Parathyroid adenoma (tissue), 2 donors: ENCODE data around the gene SELENOF.

Experiments used
- H2AFZ ChIP-seq: fragments of 300-600 bp; sonication (generic); one replicate; pipeline ENCODE4 v1.7.0; 2017; ENCODE audit warnings: antibody characterized with exemption, mild to moderate bottlenecking
- H3K27ac ChIP-seq: fragments of 300-600 bp; sonication (generic); one replicate; pipeline ENCODE4 v1.7.0; 2017
- H3K27me3 ChIP-seq: fragments of 300-600 bp; sonication (generic); one replicate; pipeline ENCODE4 v1.7.0; 2017; ENCODE audit warnings: low read length; ENCODE audit not compliant: control insufficient read depth, insufficient read depth
- H3K36me3 ChIP-seq: fragments of 300-600 bp; sonication (generic); one replicate; pipeline ENCODE4 v1.7.0; 2017; ENCODE audit warnings: low read length; ENCODE audit not compliant: control insufficient read depth, insufficient read depth
- H3K4me1 ChIP-seq: fragments of 300-600 bp; sonication (generic); one replicate; pipeline ENCODE4 v1.7.0; 2017; ENCODE audit warnings: control low read depth
- H3K4me2 ChIP-seq: fragments of 300-600 bp; sonication (generic); one replicate; pipeline ENCODE4 v1.7.0; 2017; ENCODE audit warnings: low read length
- H3K4me3 ChIP-seq: fragments of 300-600 bp; sonication (generic); one replicate; pipeline ENCODE4 v1.7.0; 2017; ENCODE audit warnings: low read depth, low read length
- H3K79me2 ChIP-seq: fragments of 300-600 bp; sonication (generic); one replicate; pipeline ENCODE4 v1.7.0; 2017; ENCODE audit warnings: control low read depth
- H3K9ac ChIP-seq: fragments of 300-600 bp; sonication (generic); one replicate; pipeline ENCODE4 v1.7.0; 2017; ENCODE audit warnings: mild to moderate bottlenecking
- H3K9me3 ChIP-seq: fragments of 300-600 bp; sonication (generic); one replicate; pipeline ENCODE4 v1.7.0; 2017; ENCODE audit warnings: low read length; ENCODE audit not compliant: control insufficient read depth
- TF ChIP-seq, protein P1 (sequence below): fragments of 300-600 bp; sonication (generic); IDR thresholded peaks from one replicate; pipeline ENCODE4 v1.7.0; 2017; ENCODE audit warnings: antibody characterized with exemption, mild to moderate bottlenecking
- donor health status: primary hyperparathyroidism.

The SELENOF gene

GRCh38 chr1:86924324-86924960 lies 10.5 kb upstream of the SELENOF start:
- Histone ChIP-seq H3K27me3 (no peaks in the 10 kb centered on the region), H2AFZ (no peak overlapping the region), H3K27ac (no peak overlapping the region), H3K4me1 (no peaks in the 10 kb centered on the region), H3K36me3 (no peaks in the 10 kb centered on the region), H3K9ac (no peak overlapping the region), H3K9me3 (no peaks in the 10 kb centered on the region), H3K4me3 (no peak overlapping the region), H3K4me2 (no peak overlapping the region), H3K79me2 (no peaks in the 10 kb centered on the region)
- TF ChIP-seq, protein P1, sequence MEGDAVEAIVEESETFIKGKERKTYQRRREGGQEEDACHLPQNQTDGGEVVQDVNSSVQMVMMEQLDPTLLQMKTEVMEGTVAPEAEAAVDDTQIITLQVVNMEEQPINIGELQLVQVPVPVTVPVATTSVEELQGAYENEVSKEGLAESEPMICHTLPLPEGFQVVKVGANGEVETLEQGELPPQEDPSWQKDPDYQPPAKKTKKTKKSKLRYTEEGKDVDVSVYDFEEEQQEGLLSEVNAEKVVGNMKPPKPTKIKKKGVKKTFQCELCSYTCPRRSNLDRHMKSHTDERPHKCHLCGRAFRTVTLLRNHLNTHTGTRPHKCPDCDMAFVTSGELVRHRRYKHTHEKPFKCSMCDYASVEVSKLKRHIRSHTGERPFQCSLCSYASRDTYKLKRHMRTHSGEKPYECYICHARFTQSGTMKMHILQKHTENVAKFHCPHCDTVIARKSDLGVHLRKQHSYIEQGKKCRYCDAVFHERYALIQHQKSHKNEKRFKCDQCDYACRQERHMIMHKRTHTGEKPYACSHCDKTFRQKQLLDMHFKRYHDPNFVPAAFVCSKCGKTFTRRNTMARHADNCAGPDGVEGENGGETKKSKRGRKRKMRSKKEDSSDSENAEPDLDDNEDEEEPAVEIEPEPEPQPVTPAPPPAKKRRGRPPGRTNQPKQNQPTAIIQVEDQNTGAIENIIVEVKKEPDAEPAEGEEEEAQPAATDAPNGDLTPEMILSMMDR: no peak

- no peak overlapping the region for H3K4me3 ChIP-seq
- H3K36me3 ChIP-seq: no peaks in the 10 kb centered on the region
- no peaks in the 10 kb centered on the region for H3K79me2 ChIP-seq
- H3K9ac ChIP-seq: no peak overlapping the region
- no peak overlapping the region for H3K4me2 ChIP-seq
- no peak overlapping the region for H3K27ac ChIP-seq
- no peaks in the 10 kb centered on the region for H3K9me3 ChIP-seq
- TF ChIP-seq, protein P1: no peak
- no peak overlapping the region for H2AFZ ChIP-seq
- no peaks in the 10 kb centered on the region for H3K27me3 ChIP-seq
- no peaks in the 10 kb centered on the region for H3K4me1 ChIP-seq
Measured at GRCh38 chr1:86922445-86922844, 8.5 kb upstream of the SELENOF start.

GRCh38 chr1:86916752-86917151 lies 2.8 kb upstream of the SELENOF start:
- peaks cover 15% of the 10 kb centered on the region for H3K79me2 ChIP-seq
- no peaks in the 10 kb centered on the region for H3K36me3 ChIP-seq
- no peak overlapping the region for H2AFZ ChIP-seq
- TF ChIP-seq, protein P1: no peak
- peaks cover 10% of the 10 kb centered on the region for H3K4me1 ChIP-seq
- no peak overlapping the region for H3K4me2 ChIP-seq
- no peak overlapping the region for H3K4me3 ChIP-seq
- no peak overlapping the region for H3K27ac ChIP-seq
- no peak overlapping the region for H3K9ac ChIP-seq
- no peaks in the 10 kb centered on the region for H3K27me3 ChIP-seq
- H3K9me3 ChIP-seq: no peaks in the 10 kb centered on the region

- peak overlapping the region; percentile 87 for H3K4me3 ChIP-seq
- H3K9ac ChIP-seq: no peak overlapping the region
- H3K27me3 ChIP-seq: no peaks in the 10 kb centered on the region
- TF ChIP-seq, protein P1: no peak
- no peaks in the 10 kb centered on the region for H3K9me3 ChIP-seq
- peaks cover 10% of the 10 kb centered on the region for H3K4me1 ChIP-seq
- peak overlapping the region; percentile 94 for H3K4me2 ChIP-seq
- peak overlapping the region; percentile 87 for H2AFZ ChIP-seq
- peaks cover 15% of the 10 kb centered on the region for H3K79me2 ChIP-seq
- H3K27ac ChIP-seq: peak overlapping the region; percentile 55
- H3K36me3 ChIP-seq: no peaks in the 10 kb centered on the region
Measured at GRCh38 chr1:86915737-86916235, 1.9 kb upstream of the SELENOF start.
